Muscle of leg (tissue), 11 donors: ENCODE results near the gene FAF1. TPM values are rescaled to one million over a fixed set of nuclear protein-coding genes. Genes with fewer than 3 reads are reported as not detected.

Source experiments
- DNase-seq: peaks from one replicate; pipeline ENCODE4 v3.0.0; 2013
- H3K27ac ChIP-seq: one replicate; pipeline ENCODE4 v1.5.1; 2013; ENCODE audit warnings: mild to moderate bottlenecking, low read length, control low read depth
- H3K27me3 ChIP-seq: one replicate; pipeline ENCODE4 v1.6.1; 2013; ENCODE audit warnings: low read length; ENCODE audit not compliant: control insufficient read depth, insufficient read depth
- H3K36me3 ChIP-seq: one replicate; pipeline ENCODE4 v1.6.1; 2013; ENCODE audit warnings: low read length; ENCODE audit not compliant: control insufficient read depth, insufficient read depth
- H3K4me1 ChIP-seq: one replicate; pipeline ENCODE4 v1.6.1; 2013; ENCODE audit warnings: low read length; ENCODE audit not compliant: control insufficient read depth, insufficient read depth
- H3K4me3 ChIP-seq: one replicate; pipeline ENCODE4 v1.5.1; 2013; ENCODE audit warnings: low read length, control low read depth
- H3K9me3 ChIP-seq: replicated peaks from 2 replicates; pipeline ENCODE4 v1.6.1; 2013; ENCODE audit warnings: low read depth, low read length; ENCODE audit not compliant: control insufficient read depth
- WGBS: methylation state at CpG from one replicate; pipeline ENCODE4 v1.1.5; 2013; ENCODE audit warnings: missing lambda C conversion rate; ENCODE audit not compliant: insufficient coverage; 5-methylcytosine and 5-hydroxymethylcytosine counted together
- polyA plus RNA-seq, 8 donors: library from polyadenylated mRNA; unstranded; fragments of 120-200 nt; gene quantifications; one replicate each; pipeline versions ENCODE4 v1.2.1 to v1.2.3, GENCODE V29; 2013; ENCODE audit warnings: inconsistent platforms in 1 of 8, low replicate concordance in 1 of 8; ENCODE audit not compliant: insufficient read length in 8 of 8, insufficient read depth in 1 of 8
- total RNA-seq: library from RNA; stranded (reverse); fragments of 120-200 nt; gene quantifications from one replicate; pipeline ENCODE4 v1.2.4, GENCODE V29; 2013

FAF1 gene
- total and polyA plus RNA-seq, 9 donors = 35.6 to 51.7 (median 38.6) TPM

DNA sequence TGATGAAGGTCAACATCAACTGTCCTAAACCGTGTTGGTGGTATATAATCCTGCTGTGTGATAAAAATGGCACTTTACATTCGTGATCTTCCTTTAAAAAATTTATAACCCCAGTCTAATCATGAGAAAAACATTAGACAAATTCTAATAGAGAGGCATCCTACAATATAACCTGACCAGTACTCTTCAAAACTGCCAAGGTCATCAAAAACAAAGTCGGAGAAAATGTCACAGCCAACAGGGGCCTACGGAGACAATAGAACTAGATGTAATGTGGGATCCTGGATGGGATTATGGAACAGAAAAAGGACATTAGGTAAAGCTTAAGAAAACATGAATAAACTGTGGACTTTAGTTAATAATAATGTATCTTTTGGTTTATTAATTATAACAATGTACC is 34.9 kb upstream of the FAF1 start:
- Histone ChIP-seq H3K9me3 (no peaks in the 10 kb centered on the region), H3K27ac (no peak overlapping the region), H3K36me3 (no peaks in the 10 kb centered on the region), H3K27me3 (no peaks in the 10 kb centered on the region), H3K4me1 (no peaks in the 10 kb centered on the region), H3K4me3 (no peak overlapping the region)
- WGBS = no CpG with 5 or more reads among the region's 4 CpGs
- DNase-seq = no peak

DNA sequence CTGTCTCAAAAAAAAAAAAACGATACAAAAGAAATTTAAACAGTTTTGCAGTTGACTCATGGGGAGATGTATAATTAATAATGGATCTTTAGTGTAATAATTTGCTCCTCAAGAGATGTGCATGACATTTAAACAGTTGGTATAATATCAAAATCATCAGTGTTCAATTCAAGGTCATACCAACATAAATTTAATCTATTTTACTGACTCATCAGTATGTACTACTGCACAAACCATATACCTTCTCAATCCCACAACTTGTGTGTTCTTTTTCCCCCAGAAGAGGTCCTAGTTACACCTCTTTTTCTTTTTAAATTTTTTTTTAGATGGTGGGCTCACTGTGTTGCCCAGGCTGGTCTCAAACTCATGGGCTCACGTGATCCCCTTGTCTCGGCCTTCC is 33.6 kb upstream of the FAF1 start:
- H3K27ac ChIP-seq = no peak overlapping the region
- H3K36me3 ChIP-seq = no peaks in the 10 kb centered on the region
- DNase-seq = no peak
- no peaks in the 10 kb centered on the region for H3K27me3 ChIP-seq
- H3K4me3 ChIP-seq = no peak overlapping the region
- H3K4me1 ChIP-seq = no peaks in the 10 kb centered on the region
- no CpG with 5 or more reads among the region's 3 CpGs for WGBS
- no peaks in the 10 kb centered on the region for H3K9me3 ChIP-seq

DNA sequence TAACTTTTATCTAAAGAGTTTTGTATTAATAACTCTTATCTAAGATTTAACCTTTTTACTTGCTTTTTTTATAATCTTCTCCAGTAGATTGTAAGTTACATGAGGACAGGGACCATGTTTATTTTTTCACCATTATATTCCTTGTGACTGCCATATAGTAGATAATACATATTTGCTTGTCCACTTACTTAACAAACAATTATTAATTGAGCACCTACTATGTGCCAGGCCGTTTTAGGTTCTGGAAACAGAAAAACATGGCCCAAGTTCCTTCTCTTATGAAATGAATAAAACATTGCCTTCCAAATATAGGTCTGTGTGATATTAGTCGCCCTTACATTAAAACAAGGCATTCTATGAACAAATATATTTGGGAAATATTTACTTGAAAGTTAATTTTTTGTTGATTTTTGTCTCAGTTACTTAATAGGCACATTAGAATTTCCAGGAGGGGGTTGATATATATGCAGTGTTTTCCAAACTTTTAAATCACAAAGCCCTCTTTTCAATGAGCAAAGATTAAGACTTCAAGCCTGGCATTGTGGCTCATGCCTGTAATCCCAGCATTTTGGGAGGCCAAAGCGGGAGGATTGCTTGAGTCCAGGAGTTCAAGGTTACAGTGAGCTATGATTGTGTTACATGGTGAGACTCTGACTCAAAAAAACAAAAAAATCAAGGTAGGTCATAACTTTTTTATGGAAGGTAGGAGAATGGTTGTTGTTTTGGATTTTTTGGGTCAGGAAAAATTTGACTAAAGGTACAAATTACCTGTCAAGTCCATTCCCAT is 32.7 kb upstream of the FAF1 start:
- H3K36me3 ChIP-seq = no peaks in the 10 kb centered on the region
- no peaks in the 10 kb centered on the region for H3K27me3 ChIP-seq
- no peak overlapping the region for H3K4me3 ChIP-seq
- 100% methylated on average over 1 of the region's 3 CpGs for WGBS
- DNase-seq = no peak
- H3K27ac ChIP-seq = no peak overlapping the region
- no peaks in the 10 kb centered on the region for H3K9me3 ChIP-seq
- no peaks in the 10 kb centered on the region for H3K4me1 ChIP-seq

DNA sequence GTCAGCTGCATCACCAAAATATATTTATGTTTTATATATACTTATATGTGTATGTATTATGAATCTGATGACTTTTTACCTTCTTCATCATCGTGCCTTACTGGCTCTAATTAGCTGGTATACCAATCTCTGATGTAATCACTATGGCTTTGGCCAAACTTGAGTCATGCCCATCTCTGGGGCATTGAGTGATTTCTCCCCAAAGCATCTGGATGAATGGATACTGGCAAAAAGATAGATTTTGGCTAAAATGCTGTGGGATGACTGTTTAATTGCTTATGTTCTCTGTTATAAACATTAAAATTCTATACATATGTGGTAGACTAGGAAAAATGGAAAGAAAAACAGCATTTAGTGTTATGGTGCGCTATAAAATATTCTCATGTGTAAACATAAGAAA is 29.6 kb upstream of the FAF1 start:
- Histone ChIP-seq H3K36me3 (no peaks in the 10 kb centered on the region), H3K4me3 (no peak overlapping the region), H3K27ac (no peak overlapping the region), H3K9me3 (no peaks in the 10 kb centered on the region), H3K4me1 (no peaks in the 10 kb centered on the region), H3K27me3 (peaks cover 8% of the 10 kb centered on the region)
- WGBS = no CpG with 5 or more reads among the region's 2 CpGs
- DNase-seq = no peak

DNA sequence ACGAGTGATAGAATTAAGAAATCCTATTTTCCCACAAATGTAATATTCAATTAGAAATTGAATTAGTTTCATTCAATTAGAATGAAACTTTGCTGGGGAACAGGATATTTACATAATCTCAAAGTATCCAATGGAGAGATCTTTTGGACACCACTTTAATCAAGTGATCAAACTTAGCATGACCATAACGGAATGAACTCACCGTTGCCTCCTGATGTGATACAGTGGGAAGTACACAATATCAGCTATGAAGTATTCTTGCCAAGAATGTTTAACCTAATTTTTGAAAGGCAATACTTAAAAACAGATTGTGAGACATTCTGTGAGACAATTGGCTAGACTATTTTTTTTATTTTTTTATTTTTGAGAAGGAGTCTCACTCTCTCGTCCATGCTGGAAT is 26.6 kb upstream of the FAF1 start:
- Histone ChIP-seq H3K27ac (no peak overlapping the region), H3K4me1 (no peaks in the 10 kb centered on the region), H3K36me3 (no peaks in the 10 kb centered on the region), H3K9me3 (no peaks in the 10 kb centered on the region), H3K4me3 (no peak overlapping the region), H3K27me3 (peaks cover 11% of the 10 kb centered on the region)
- WGBS = no CpG with 5 or more reads among the region's 4 CpGs
- DNase-seq = no peak

DNA sequence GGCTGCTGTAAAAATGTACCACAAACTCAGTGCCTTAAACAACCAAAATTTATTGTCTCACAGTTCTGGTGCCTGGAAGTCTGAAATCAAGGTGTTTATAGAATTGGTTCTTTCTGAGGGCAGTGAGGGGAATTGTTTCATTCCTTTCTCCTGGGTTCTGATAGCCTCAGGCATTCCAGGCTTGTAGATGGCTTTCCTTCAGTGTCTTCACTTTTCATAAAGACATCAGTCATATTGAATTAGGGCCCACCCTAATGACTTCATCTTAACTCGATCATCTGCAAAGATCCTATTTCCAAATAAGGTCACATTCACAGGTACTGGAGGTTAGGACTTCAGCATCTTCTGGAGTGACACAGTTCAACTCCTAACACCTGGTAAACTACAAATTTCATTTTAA is 25.0 kb upstream of the FAF1 start:
- Histone ChIP-seq H3K27me3 (peaks cover 11% of the 10 kb centered on the region), H3K9me3 (no peaks in the 10 kb centered on the region), H3K36me3 (no peaks in the 10 kb centered on the region), H3K4me1 (no peaks in the 10 kb centered on the region), H3K4me3 (no peak overlapping the region), H3K27ac (no peak overlapping the region)
- DNase-seq = no peak
- no CpG with 5 or more reads among the region's 1 CpG for WGBS

DNA sequence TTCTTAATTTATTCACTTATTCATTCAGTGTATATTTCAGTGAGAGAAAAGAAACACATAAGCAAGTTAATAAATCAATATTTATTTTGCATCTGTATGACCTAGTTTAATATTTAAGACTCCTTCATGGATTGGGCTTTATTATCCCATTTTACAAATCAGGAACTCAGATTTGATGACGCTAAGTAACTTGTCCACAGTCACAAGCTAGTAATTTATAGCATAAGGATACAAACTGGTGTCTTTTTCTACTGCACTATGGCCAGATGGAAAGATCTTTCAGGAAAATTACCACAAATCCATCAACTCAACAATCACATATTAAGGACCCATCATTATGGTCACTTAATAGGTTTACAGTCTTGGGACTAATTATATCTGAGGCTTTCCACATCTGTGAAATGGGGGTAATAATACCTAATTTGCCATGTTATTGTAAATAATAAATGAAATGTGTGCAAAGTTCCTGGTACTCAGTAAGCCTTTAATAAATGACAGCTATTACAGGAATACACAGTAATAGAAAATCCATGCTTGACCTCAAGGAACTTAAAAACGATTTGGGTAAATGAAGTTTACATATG is 23.2 kb upstream of the FAF1 start:
- Histone ChIP-seq H3K36me3 (no peaks in the 10 kb centered on the region), H3K4me3 (no peak overlapping the region), H3K4me1 (peaks cover 2% of the 10 kb centered on the region), H3K27me3 (peaks cover 19% of the 10 kb centered on the region), H3K9me3 (no peaks in the 10 kb centered on the region), H3K27ac (no peak overlapping the region)
- DNase-seq = no peak
- WGBS = no CpG with 5 or more reads among the region's 2 CpGs

DNA sequence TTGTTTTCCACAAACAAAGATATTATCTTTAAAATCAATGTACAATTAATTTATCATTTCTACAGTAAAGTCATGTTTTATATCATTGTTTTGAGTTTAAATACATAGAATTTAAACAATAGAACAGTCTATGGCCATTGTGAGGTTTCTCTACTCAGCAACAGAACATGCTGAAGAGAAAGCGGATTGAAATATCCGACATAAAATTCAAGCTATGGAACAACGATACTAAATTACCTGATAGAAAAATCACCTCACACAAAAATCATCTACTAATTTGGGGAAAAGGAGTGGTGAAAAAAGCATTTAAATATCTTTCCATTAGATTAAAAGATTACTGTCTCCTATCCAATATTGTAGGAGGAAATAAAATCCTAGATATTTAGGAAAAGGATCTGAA is 22.5 kb upstream of the FAF1 start:
- Histone ChIP-seq H3K4me3 (no peak overlapping the region), H3K27me3 (peaks cover 25% of the 10 kb centered on the region), H3K27ac (no peak overlapping the region), H3K36me3 (no peaks in the 10 kb centered on the region), H3K4me1 (peaks cover 4% of the 10 kb centered on the region), H3K9me3 (no peaks in the 10 kb centered on the region)
- no CpG with 5 or more reads among the region's 3 CpGs for WGBS
- DNase-seq = no peak

DNA sequence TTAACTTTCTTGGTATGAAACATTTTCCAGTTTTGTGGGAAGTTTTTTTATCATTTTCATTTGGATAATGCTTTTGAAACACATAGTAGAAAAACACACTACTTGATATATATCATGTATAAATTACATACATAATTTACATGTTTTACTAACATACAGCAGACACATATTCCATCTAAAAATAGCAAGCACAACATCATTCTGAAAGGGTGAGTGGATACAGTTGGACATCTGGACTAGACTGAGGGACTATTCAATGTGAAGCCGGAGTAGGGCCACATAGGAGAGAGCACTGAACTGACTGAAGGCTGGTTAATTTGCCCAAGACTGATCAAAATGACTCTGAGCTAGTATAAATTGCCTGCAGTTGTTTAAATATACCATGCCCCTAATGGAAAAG is 21.7 kb upstream of the FAF1 start:
- Histone ChIP-seq H3K9me3 (no peaks in the 10 kb centered on the region), H3K4me3 (no peak overlapping the region), H3K36me3 (no peaks in the 10 kb centered on the region), H3K27me3 (peaks cover 31% of the 10 kb centered on the region), H3K27ac (no peak overlapping the region), H3K4me1 (peaks cover 6% of the 10 kb centered on the region)
- 80% methylated on average over 1 of the region's 1 CpG for WGBS
- DNase-seq = no peak

DNA sequence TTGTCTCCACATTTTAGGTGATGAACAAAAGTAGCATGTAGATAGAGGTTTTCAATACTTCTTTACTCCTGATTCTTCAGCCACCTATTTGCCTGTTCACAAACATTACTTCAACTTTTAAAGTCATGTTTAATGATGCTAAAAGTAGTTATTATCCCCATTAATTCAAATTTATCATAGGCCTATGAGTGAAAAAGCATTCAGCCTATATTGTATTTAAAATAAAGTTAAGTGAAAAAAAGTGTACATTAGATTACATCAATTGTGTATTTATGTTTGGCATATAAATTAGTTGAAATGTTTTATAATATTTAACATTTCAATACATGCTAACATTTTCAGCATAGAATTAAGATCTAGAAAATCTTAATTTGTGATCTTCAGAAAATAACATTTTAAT is 20.4 kb upstream of the FAF1 start:
- Histone ChIP-seq H3K36me3 (no peaks in the 10 kb centered on the region), H3K9me3 (no peaks in the 10 kb centered on the region), H3K27ac (no peak overlapping the region), H3K27me3 (peaks cover 35% of the 10 kb centered on the region), H3K4me1 (peaks cover 9% of the 10 kb centered on the region), H3K4me3 (no peak overlapping the region)
- DNase-seq = no peak
